Heart left ventricle (tissue), 16 donors: Measurements from ENCODE around the gene JAK3. TPM values are rescaled to one million over a fixed set of nuclear protein-coding genes. Genes with fewer than 3 reads are reported as not detected.

Source experiments
- ATAC-seq, 4 donors: fragments of 200-7000 bp; cut with Tn5 transposase; one replicate each; pipeline ENCODE4 v1.9.1; 2020 to 2022; ENCODE audit warnings: moderate library complexity in 4 of 4, mild to moderate bottlenecking in 3 of 4, moderate number of reproducible peaks in 1 of 4
- DNase-seq, 5 donors: peaks; one replicate each; pipeline ENCODE4 v3.0.0-alpha.2; 2020
- H3K27ac ChIP-seq, 12 donors: fragments of 200-600 bp; sonication (generic) in 4 of 12; one replicate each; pipeline versions ENCODE4 v1.5.0 to v1.8.0; 2016 to 2022; ENCODE audit warnings: mild to moderate bottlenecking in 2 of 12
- H3K27me3 ChIP-seq, 9 donors: fragments of 200-600 bp; sonication (generic) in 2 of 9; one replicate each; pipeline versions ENCODE4 v1.5.1 to v1.8.0; 2016 to 2022; ENCODE audit warnings: mild to moderate bottlenecking in 3 of 9
- H3K36me3 ChIP-seq, 9 donors: fragments of 200-600 bp; sonication (generic) in 2 of 9; one replicate each; pipeline versions ENCODE4 v1.5.0 to v1.8.0; 2018 to 2022; ENCODE audit warnings: mild to moderate bottlenecking in 2 of 9
- H3K4me1 ChIP-seq, 12 donors: fragments of 200-600 bp; sonication (generic) in 4 of 12; one replicate each; pipeline versions ENCODE4 v1.5.0 to v1.8.0; 2016 to 2022; ENCODE audit warnings: mild to moderate bottlenecking in 3 of 12
- H3K4me3 ChIP-seq, 12 donors: fragments of 200-600 bp; sonication (generic) in 4 of 12; one replicate each; pipeline versions ENCODE4 v1.5.0 to v1.8.0; 2017 to 2022; ENCODE audit warnings: mild to moderate bottlenecking in 9 of 12, moderate library complexity in 4 of 12
- H3K9me3 ChIP-seq, 12 donors: fragments of 200-600 bp; sonication (generic) in 4 of 12; one replicate each; pipeline versions ENCODE4 v1.5.0 to v1.8.0; 2016 to 2022; ENCODE audit warnings: mild to moderate bottlenecking in 1 of 12
- CTCF ChIP-seq, 12 donors: fragments of 200-600 bp; sonication (generic) in 4 of 12; IDR thresholded peaks; one replicate each; pipeline versions ENCODE4 v1.5.0 to v1.8.0; 2018 to 2022; ENCODE audit warnings: antibody characterized with exemption in 12 of 12, mild to moderate bottlenecking in 5 of 12
- POLR2A ChIP-seq, 2 donors: fragments of 450-650 bp; IDR thresholded peaks; one replicate each; pipeline ENCODE4 v1.6.1; 2017; ENCODE audit warnings: antibody characterized with exemption in 2 of 2, mild to moderate bottlenecking in 2 of 2, moderate library complexity in 2 of 2
- WGBS, 4 donors: extraction: QIAGEN DNeasy Blood & Tissue Kit in 2 of 4; methylation state at CpG; one replicate each; pipeline versions ENCODE4 v1.1.5 to v1.1.7; 2013 to 2018; 5-methylcytosine and 5-hydroxymethylcytosine counted together
- intact Hi-C, 10 donors: fragments of 100-400 bp; cut with DNase I; formaldehyde crosslinking; loops; one replicate each; pipeline versions ENCODE4 v1.11.1 to v1.14.2; 2022
- polyA plus RNA-seq, 2 donors: library from polyadenylated mRNA; stranded (reverse); fragments of 200-250 nt; gene quantifications; one replicate each; pipeline ENCODE4 v1.2.3, GENCODE V29; 2013
- total RNA-seq, 9 donors: library from RNA; depleted of rRNA in 2 of 9; stranded (reverse); fragments of >200 nt in 2 of 9; fragmentation: NEBNext Ultra II Directional in 3 of 9; extraction: Animal tissue kit (Norgen Biotek cat#: 25700) in 3 of 9; gene quantifications; one replicate each; pipeline versions ENCODE4 v1.1.0 to v1.2.4, GENCODE V29; 2016 to 2023
- donor health status: ischemic (EF 13 %, LVEDD 7.1; RV severe dilation, severe dysfunction).
- donor health status: healthy with polysubstance abuse.
- donor health status: DM: no; HTN: yes; CAD: no.
- donor health status: DM: no; HTN: no; CAD: no.
- donor health status: ischemic (EF 25% LVEDD 6.9; RV normal size, moderate dysfunction).
- donor health status: ischemic (EF 25% LVEDD 5.7; RV mildly dilated, moderate dysfunction).
- donor health status: healthy.
- donor health status: DM: yes; HTN: yes; CAD: no.
- donor health status: ischemic (EF 35%, LVEDD 5.7; RV mildly dilated, moderate dysfunction).
- donor health status: nonischemic (EF 11% LVEDD 7.7; RV severe dilation, severe dysfunction).
- donor health status: DM: yes; HTN: yes; CAD: no.
- donor health status: PGD.
- donor health status: ischemic (EF 29% LVEDD 5.4; RV normal size, mild dysfunction).
- donor health status: nonischemic (EF 23%, LVEDD 6.1; RV moderate dilation, normal function).

The JAK3 gene
- total and polyA plus RNA-seq, 11 donors: 0.77 to 29.2 (median 1.8) TPM

- intact Hi-C loops: no loop called here
- DNase-seq: no peak
- no peaks in the 10 kb centered on the region for H3K9me3 ChIP-seq
- H3K36me3 ChIP-seq: peaks cover 0 to 54% (median 46%) of the 10 kb centered on the region in 9 donors
- peaks cover 4 to 34% (median 12%) of the 10 kb centered on the region in 12 donors for H3K4me1 ChIP-seq
- ATAC-seq: peak in 2 of 4 donors; percentile 3 to 9
- H3K4me3 ChIP-seq: no peak overlapping the region
- TF ChIP-seq CTCF (IDR thresholded peaks at IDR 0.05) (no peak), POLR2A (IDR thresholded peaks at IDR 0.05) (no peak)
- WGBS, 4 donors: 74 to 78% (median 76%) methylated on average over 10 to 13 of the region's 13 CpGs
- H3K27ac ChIP-seq: no peak overlapping the region
- peaks cover 0 to 13% (median 9%) of the 10 kb centered on the region in 9 donors for H3K27me3 ChIP-seq
These were observed 17.9 kb upstream of the JAK3 start for GRCh38 chr19:17865364-17866311.

GRCh38 chr19:17863520-17864182, 15.9 kb upstream of the JAK3 start:
- TF ChIP-seq POLR2A (IDR thresholded peaks at IDR 0.05) (no peak), CTCF (IDR thresholded peaks at IDR 0.05) (no peak)
- Histone ChIP-seq H3K4me3 (no peak overlapping the region), H3K9me3 (no peaks in the 10 kb centered on the region), H3K27me3 (no peaks in the 10 kb centered on the region), H3K36me3 (peaks cover 0 to 54% (median 46%) of the 10 kb centered on the region in 9 donors), H3K27ac (peak overlapping the region in 6 of 12 donors; percentile 10 to 30 (median 23)), H3K4me1 (peaks cover 5 to 40% (median 17%) of the 10 kb centered on the region in 12 donors)
- DNase-seq (no peak), ATAC-seq (no peak)
- intact Hi-C loops: loop anchor here in 4 of 10 donors (5.0 kb wide), 3 partner anchors 64 to 134 kb away; partner anchors contain the start of gene CCDC124 (in 1 of the 4)
- 60 to 72% (median 66%) methylated on average over 6 to 8 of the region's 8 CpGs for WGBS, 4 donors

GRCh38 chr19:17862711-17863519, 15.1 kb upstream of the JAK3 start:
- H3K27me3 ChIP-seq: no peaks in the 10 kb centered on the region
- peaks cover 5 to 40% (median 17%) of the 10 kb centered on the region in 12 donors for H3K4me1 ChIP-seq
- peak overlapping the region in 3 of 12 donors; percentile 10 to 30 (median 23) for H3K27ac ChIP-seq
- no peak for ATAC-seq
- DNase-seq: no peak
- intact Hi-C loops: loop anchor here in 4 of 10 donors (5.0 kb wide), 3 partner anchors 64 to 134 kb away; partner anchors contain the start of gene CCDC124 (in 1 of the 4)
- H3K4me3 ChIP-seq: no peak overlapping the region
- no peaks in the 10 kb centered on the region for H3K9me3 ChIP-seq
- TF ChIP-seq CTCF (IDR thresholded peaks at IDR 0.05): no peak
- peak in 1 of 2 donors; percentile 7 for TF ChIP-seq POLR2A (IDR thresholded peaks at IDR 0.05)
- H3K36me3 ChIP-seq: peaks cover 0 to 54% (median 46%) of the 10 kb centered on the region in 9 donors
- 87 to 88% (median 87%) methylated on average over 28 to 31 of the region's 31 CpGs for WGBS, 4 donors
